ENCODE data around the gene RNF8.

The RNF8 gene

DNA sequence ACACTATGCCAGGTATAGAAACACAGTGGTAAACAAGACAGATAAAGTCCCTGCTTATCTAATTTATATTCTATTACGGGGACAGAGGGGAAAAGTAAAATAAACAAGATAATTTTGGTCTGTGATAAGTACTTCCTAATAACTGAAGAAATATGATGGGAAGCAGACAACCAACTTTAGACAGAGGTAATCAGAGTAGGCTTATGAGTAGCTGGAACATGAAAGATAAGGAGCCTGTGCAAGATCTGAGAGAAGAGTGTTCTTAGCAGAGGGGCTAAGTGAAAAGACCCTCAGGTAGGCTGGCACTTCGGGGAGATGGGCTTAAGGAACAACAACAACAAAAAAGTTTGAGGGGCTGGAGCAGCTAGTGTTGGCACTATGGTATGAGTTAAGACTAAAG lies 4.1 kb downstream of the RNF8 start:
- in situ Hi-C loops (cut with HindIII; ENCODE audit: low sequenced_read_pairs) = no loop called here

DNA sequence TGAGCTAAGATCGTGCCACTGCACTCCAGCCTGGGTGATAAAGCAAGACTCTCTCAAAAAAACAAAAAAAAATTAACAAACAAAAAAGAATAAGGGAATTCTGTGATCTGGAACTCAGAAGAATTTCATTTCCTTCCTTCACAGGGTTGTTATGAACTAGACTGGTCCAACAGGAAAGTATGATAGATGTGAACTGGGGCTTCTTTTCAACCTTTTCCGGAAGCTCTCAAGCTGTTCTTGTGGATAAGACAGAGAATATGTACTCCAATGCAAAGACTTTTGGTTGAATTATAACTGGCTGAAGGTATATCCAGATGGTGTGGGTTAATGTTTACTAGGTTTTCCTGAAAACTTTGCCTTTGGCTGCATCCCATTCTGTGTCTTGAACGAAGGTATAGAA lies 5.3 kb downstream of the RNF8 start:
- in situ Hi-C loops (cut with HindIII; ENCODE audit: low sequenced_read_pairs) = no loop called here

DNA sequence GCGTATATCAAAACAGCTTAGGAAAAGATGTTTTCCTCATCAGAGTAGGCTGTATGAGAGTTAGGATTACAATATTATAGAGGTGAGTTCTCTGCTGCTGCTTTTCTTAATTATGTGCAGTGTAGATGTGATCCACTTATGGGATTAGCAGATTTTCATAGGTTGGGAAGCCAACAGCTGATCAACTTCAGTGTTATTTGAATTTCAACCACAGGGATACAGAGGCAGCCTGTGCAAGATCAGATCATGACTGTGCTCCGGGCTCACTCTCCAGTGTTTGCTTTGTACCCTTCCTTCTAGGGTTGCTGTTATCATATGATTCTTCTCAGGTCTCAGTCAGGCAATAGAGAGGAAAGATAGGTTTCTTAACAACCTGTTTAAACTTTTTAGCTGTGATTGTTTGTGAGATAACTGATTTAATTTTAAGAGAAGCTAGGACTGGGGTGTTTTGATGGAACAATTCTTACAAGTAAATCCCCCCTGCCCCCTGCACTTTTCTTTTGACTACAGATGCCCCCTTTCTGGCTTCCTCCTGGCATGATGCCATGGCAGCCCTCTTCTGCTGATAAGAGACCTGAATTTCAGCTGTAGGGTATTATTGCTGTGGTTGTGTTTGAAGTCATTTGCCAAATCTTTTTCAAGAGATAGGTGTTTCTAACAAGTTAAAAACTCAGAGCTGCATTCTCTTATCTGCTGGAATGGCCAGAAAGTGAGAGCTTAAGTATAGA lies 8.5 kb downstream of the RNF8 start:
- in situ Hi-C loops (cut with HindIII; ENCODE audit: low sequenced_read_pairs) = no loop called here

DNA sequence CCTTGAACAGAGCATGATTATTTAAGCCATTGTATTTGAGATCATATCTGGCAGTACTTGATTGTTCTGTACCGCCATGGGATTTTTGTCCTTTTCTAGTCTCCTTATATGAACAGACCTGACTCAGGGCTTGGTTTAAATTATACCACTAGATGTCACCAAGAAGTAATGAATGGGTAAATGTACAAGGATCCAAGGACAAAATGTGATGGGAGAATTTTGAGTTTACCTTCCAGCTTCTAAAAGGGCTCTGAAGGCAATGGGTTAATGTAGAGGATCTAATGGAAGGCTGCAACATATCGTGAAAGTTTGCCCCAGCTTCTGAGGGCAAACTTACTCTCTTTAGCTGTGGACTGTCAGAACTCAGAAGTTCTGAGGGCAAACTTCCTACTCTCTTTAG lies 12.0 kb downstream of the RNF8 start:
- in situ Hi-C loops (cut with HindIII; ENCODE audit: low sequenced_read_pairs) = no loop called here

DNA sequence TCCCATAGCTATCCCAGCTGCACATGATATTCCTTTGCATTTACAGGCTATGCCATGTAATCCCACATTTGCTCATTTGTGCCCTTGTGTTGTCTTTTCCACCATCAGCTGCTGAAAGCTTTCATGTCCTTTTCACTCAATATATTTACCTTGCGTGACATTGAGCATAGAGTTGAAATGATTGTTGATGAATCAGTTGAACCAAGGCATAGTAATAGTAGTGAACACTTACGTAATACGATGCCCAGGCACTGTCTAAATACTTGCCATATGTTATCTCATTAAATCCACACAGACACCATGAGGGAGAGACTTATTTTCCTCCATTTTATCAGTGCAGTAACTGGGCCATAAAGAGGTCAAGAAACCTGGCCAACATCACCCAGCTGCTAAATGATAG lies 13.1 kb downstream of the RNF8 start:
- in situ Hi-C loops (cut with HindIII; ENCODE audit: low sequenced_read_pairs) = no loop called here

DNA sequence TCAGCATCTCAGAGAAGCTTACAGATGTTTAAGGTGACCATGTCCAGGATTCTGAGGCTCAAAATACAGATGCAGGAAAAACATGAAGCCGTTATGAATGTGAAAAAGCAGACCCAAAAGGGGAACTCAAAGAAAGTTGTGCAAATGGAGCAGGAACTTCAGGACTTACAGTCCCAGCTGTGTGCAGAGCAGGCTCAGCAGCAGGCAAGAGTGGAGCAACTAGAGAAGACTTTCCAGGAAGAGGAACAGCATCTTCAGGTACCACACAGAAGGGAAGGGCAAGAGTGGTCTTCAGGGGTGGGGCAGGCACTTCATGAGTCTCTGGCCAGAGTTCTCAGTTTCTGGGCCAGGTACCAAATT lies 15.2 kb downstream of the RNF8 start:
- in situ Hi-C loops (cut with HindIII; ENCODE audit: low sequenced_read_pairs) = no loop called here

DNA sequence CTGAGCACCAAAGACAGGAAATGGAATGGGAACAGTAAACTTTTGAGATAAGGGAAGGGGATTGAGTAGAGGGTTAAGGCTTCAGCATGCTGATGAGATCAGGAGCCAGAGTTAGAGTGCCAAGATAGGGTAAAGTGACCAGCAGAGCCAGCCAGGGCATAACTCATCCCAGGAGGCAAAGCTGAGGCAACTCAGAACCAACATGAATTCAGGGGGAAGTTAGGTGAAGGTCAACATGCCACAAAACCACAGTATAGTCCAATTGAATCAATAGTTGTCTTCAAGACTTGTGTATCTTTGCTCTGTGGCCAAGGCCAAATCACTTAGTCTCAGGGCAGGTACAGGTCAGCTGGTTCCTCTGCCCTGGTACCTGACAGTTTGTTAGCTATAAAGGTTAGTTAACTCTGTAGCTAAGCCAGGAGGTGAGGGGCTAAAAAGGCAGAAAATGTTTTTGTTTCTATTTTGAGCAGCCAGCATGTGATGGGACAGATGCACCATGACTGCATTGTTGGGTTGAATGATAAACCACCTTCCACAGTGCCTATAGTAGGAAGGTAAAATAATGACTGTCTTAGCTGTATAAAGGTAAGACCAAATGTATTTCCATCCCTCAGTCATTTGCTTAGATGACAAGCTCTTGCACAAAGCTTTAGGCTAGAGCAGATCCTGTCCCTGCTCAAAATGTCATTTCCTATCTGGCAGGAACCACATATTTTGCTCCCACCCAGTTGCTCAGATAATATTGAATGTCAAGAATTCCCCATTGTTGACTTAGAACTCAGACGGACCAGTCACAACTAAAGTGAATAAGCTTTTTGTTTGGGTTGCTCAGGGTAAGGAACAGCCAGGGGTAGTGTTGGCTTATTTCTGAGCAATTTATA lies 15.8 kb downstream of the RNF8 start:
- in situ Hi-C loops (cut with HindIII; ENCODE audit: low sequenced_read_pairs) = no loop called here

DNA sequence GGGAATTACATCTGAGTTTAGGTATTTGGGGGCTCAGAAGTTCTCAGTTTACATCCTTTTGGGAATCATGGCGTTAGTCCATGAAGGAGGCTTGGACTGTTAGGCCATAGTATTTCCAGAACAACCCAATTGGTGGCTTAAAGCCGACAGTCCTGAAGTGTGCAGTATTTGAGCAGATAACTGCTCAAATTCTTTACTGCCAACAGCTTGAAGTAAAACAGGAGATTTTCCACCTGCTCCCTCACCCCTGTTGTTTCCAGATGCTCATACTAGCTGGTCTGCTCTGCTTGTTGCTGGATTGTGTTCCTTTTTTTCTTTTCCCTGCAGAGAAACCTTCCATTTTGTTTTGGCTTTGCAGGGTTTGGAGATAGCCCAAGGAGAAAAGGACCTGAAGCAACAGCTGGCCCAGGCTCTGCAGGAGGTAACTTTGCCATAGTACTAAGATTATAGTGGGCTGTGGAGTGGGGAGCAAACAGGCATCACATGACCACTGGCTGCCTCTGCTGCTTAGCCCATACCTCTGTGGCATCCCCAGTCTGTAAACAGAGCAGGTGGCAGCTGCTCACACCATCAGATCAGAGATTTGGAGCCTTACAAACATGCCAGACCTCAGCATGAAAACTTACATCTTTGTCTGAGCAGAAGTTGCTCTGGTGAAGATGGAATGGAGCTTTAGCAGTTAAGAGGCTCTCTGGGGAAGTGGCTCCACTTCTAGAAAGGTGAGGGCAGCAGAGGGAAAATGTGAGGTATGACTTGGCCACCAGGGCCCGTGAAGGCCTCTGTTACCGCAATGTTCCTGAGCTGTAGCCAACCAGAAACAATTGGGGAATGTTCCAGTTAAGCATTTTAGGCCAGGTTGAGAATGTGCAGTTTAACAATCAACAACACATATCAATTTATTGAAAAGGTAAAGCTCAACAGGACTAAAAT lies 17.6 kb downstream of the RNF8 start:
- in situ Hi-C loops (cut with HindIII; ENCODE audit: low sequenced_read_pairs) = no loop called here

DNA sequence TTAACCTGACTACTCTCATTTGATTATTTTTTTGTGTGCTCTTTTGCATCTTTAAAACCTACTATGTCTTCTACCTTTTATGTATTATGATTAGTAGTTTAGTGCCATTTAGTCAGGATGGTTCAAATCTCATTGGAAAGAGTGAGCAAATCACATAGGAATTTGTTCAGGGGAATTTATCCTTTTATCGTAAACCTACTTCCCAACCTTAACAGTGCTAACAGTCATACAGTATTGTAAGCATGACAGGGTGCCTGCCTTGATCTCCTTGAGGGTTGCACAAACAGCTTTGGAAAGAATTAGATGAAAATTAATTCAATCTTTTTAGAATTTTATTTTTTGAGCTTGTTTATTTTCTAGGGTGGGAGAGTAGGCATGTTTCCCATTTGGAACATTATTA lies 18.3 kb downstream of the RNF8 start:
- in situ Hi-C loops (cut with HindIII; ENCODE audit: low sequenced_read_pairs) = no loop called here

DNA sequence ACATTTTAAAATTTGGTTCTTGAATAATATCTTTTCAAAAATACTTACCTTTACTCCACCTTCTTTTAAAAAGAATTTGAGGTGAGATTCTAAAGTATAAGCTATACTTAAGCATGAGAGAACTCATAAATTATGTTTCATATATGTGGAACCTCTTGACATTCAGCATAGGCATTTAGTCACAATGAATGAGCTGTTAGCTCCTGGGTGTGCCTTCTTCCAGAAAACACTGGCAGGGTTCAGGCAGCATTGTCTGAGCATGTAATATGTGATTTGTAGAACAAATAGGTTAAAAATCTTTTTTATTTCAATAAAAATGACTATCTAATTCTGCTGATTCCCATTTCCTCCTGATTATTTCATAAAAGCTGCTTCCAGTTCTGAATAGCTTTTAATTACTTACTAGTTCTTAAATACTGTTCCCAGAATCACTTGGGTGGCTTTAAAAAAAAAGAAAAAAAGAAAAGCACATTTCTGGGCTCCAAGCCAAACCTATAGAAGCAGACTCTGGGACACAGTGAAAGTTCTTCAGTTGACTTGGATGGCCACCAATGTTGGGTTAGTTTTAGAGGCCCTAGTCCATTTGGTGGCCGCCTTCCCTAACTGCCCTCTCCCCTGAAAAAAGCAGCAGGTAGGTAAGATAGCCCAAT lies 20.2 kb downstream of the RNF8 start:
- in situ Hi-C loops (cut with HindIII; ENCODE audit: low sequenced_read_pairs) = no loop called here

DNA sequence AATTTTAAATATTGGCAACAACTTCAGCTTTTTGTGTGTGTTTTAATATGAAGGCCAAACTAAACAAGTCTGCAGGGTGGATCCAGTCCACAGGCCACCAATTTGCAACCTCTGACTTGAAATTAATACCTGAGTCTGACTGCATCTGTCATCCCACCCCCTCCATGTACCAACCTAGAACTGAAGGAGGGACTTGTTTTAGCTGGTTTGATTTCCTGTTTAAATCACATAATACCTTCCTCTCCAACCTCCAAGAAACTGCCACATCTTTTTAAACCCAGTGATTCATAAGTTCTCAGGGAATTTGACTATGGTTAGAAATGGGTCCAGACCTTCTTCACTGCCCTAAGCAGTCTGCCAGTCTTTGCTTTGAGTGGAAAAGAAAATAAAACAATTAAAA lies 21.6 kb downstream of the RNF8 start:
- in situ Hi-C loops (cut with HindIII; ENCODE audit: low sequenced_read_pairs) = no loop called here

DNA sequence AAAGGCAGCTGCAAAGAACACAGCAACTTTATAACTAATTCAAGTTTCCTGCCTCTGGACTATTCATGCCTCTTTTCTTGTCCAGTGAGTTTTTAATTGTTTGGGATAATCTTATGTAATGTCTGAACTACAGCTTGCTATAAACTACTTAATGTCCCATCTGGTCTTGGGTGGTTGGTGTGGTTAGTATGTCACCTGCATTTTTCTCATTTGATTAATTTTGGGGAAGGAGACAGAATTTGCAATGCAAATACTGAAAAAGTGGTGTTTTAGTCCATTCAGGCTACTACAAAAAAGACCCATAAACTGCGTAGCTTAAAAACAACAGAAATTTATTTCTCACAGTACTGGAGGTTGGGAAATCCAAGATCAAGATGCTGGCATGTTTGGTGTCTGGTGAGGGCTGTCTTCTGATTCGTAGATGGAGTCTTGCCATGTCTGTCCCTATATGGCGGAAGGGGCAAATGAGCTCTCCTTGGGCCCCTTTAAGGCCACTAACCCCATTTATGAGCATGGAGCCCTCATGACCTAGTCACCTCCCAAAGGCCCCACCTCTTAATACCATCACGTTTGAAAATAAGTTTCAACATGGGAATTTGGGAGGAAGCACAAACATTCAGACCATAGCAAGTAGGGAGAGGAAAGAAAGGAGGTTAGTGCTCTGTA lies 22.4 kb downstream of the RNF8 start:
- in situ Hi-C loops (cut with HindIII; ENCODE audit: low sequenced_read_pairs) = no loop called here

DNA sequence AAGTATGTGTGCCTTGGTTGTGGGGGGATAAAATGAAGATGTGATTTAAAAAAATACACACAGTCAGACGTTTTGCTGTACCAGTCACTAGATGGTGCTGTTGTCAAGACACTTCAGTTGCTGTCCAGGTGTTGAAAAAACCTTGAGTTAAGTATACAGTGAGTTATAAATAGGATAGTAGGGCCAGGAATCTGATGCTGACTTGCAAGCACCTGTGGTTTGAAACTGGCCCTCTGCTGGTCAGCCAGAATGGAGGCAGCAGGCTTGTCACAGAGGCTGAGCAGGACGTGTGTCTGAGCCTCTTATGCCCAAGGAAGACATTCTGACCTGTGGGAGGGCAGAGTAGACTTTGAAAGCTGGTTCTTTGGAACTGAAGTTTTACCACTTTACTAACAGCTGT lies 27.8 kb downstream of the RNF8 start:
- in situ Hi-C loops (cut with HindIII; ENCODE audit: low sequenced_read_pairs) = no loop called here

DNA sequence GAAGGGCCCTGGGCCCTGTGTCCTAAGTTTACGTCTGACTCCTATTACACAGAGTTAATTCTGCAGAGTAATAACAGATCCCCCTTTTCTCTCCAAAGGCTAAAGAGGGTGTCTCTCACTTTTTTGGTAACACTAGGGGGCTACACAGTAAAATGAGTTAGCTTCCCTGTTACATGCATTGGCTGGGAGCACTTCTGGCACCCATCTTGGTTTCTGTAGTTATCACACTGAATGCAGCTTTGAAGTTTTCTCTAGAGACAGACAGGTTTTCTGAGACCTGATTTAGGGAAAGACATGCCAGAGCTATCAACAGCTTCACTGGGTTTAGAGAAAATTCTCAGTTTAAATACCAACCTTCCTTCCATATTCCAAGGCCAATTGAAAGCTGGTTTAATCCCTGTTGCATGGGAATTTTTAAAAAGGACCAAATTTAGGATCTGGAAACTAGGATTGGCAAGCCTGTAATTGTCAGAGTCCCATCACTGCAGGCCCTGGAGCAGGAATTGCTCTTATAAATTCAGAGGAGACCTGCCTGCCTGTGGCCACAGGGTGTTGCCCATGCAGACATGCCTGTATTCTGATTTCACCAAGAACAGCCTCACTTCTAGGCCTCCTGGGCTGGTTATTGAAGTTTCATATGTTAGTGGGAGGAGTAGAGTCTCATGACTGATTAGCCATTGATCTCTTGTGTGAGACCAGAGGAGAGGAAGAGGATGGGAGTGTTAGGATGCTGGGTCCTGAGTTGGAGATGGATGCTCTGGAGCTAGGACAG lies 29.4 kb downstream of the RNF8 start:
- in situ Hi-C loops (cut with HindIII; ENCODE audit: low sequenced_read_pairs) = no loop called here

DNA sequence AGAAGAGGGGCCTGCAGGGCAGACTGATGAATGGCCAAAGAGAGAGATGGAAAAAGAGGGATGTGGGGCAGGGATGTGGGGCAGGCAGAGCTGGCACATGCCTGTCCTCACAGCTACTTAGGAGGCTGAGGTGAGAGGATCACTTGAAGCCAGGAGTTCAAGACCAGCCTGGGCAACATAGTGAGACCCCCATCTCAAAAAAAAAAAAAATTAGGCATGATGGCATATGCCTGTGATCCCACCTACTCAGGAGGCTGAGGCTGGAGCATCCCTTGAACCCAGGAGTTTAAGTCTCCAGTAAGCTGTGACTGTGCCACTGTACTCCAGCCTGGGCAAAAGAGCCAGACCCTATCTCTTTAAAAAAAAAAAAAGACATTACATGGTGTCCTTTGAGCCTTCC lies 34.8 kb downstream of the RNF8 start:
- in situ Hi-C loops (cut with HindIII; ENCODE audit: low sequenced_read_pairs) = no loop called here

DNA sequence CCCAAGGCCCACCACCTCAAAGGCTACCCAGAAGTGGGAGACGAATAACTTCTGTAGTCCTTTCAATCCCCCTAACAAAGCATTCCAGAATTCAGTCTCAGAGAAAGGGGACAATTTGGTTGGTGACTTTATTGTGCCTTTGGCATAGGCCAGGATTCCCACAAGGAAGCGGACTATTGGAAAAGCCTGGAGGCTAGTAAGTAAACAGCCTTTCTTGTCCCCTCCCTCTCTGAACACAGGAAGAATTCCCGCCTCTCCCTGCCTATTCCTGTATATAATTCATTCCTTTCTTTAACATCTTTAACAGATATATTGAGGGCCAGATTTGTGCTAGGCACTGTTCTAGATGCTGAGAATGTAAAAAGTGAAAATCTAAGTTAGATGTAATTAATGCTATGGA lies 36.1 kb downstream of the RNF8 start:
- in situ Hi-C loops (cut with HindIII; ENCODE audit: low sequenced_read_pairs) = no loop called here

DNA sequence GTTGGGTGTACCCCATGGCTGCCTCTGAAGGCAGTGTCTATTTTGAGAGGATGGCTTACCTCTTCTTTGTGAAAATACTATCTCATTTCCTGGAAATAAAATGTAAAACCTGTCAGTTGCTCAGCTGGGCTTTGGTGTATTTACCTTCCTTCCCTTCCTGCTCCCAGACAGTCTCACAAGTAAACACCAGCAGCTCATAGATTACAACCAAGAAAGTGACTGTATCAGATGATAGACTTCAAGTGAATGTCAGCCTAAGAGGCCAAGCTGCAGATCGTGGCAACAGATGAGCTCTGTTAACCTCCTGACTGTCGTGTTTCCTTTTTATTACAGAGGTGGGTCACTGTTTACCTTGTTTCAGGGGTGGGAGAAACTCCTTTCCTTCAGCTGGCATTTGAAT lies 37.3 kb downstream of the RNF8 start:
- in situ Hi-C loops (cut with HindIII; ENCODE audit: low sequenced_read_pairs) = no loop called here

DNA sequence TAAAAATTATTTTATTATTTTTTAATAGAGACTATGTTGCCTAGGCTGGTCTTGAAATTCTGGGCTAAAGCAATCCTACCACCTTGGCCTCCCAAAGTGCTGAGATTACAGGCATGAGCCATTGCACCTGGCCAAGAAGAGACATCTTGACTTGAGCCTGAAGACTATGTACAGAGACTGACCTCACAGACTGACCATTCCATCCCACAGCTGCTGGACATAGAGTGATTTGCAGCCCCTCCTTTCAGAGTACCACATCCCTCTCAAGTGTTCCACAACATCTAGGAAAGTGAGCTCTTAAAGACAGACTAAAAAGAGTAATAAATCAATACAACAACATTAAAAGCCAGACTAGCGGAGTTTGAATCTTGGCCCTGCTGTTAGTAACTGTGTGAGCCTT lies 39.0 kb downstream of the RNF8 start:
- in situ Hi-C loops (cut with HindIII; ENCODE audit: low sequenced_read_pairs) = no loop called here

DNA sequence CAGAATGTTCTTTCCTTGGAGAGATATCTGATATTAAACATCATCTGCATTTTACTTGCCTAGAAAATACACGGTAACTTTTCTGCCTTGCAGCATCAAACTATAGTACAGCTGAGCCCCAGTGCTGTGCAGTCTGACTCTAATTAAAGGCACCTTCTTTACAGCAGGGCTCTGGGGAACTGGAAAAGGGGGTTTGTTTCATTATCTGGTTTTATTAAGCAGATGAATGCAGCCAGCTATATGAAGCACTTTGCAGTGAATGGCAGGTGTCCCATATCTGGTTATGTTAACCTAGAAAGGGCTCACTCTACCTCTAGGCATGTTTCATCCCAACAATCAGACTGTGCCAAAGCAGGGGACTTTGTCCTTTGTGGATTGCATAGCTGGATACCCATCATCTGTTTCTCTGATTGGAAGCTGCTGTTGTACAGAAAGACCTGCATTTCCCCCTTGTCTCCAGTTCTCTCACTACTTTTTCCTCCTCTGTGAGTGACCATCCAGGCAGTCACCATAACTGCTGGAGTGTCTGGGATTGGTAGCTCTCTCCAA lies 39.7 kb downstream of the RNF8 start:
- in situ Hi-C loops (cut with HindIII; ENCODE audit: low sequenced_read_pairs) = no loop called here
